Measurements from ENCODE around the gene LRP1B. TPM values are rescaled to one million over a fixed set of nuclear protein-coding genes. Genes with fewer than 3 reads are reported as not detected.

The LRP1B gene
- total and polyA plus RNA-seq, 5 donors from 2014 or later = not detected

- ATAC-seq (ENCODE audit: low read depth in 2 of 2) = no peak
- Histone ChIP-seq H3K4me1 (ENCODE audit: control insufficient read depth, insufficient read depth, low read length, poor library complexity, severe bottlenecking) (no peaks in the 10 kb centered on the region), H3K27me3 (ENCODE audit: control insufficient read depth, insufficient read depth, low read length) (no peaks in the 10 kb centered on the region), H3K36me3 (ENCODE audit: control insufficient read depth, insufficient read depth, low read length) (no peaks in the 10 kb centered on the region), H3K9me3 (ENCODE audit: control insufficient read depth in 2 of 2, low read length in 2 of 2) (peaks cover 0 to 4% of the 10 kb centered on the region in 2 experiments), H3K4me3 (ENCODE audit: low read depth, low read length) (no peak overlapping the region), H3K27ac (ENCODE audit: insufficient read depth, low read length, poor library complexity, severe bottlenecking) (no peak overlapping the region)
- Mint-ChIP-seq H3K4me3 (no peak overlapping the region), H3K36me3 (no peaks in the 10 kb centered on the region), H3K27ac (no peak overlapping the region), H3K9me3 (peaks cover 0 to 12% (median 5%) of the 10 kb centered on the region in 7 donors), H3K27me3 (no peaks in the 10 kb centered on the region), H3K4me1 (no peaks in the 10 kb centered on the region)
- DNase-seq = no peak
These were observed 92.0 kb downstream of the LRP1B start for GRCh38 chr2:142038826-142039225.

- Mint-ChIP-seq H3K27ac (no peak overlapping the region), H3K4me1 (no peaks in the 10 kb centered on the region), H3K27me3 (no peaks in the 10 kb centered on the region), H3K36me3 (no peaks in the 10 kb centered on the region), H3K9me3 (peaks cover 2 to 13% (median 5%) of the 10 kb centered on the region in 7 donors), H3K4me3 (no peak overlapping the region)
- Histone ChIP-seq H3K4me1 (ENCODE audit: control insufficient read depth, insufficient read depth, low read length, poor library complexity, severe bottlenecking) (no peaks in the 10 kb centered on the region), H3K9me3 (ENCODE audit: control insufficient read depth in 2 of 2, low read length in 2 of 2) (peaks cover 0 to 4% of the 10 kb centered on the region in 2 experiments), H3K27me3 (ENCODE audit: control insufficient read depth, insufficient read depth, low read length) (no peaks in the 10 kb centered on the region), H3K27ac (ENCODE audit: insufficient read depth, low read length, poor library complexity, severe bottlenecking) (no peak overlapping the region), H3K4me3 (ENCODE audit: low read depth, low read length) (no peak overlapping the region), H3K36me3 (ENCODE audit: control insufficient read depth, insufficient read depth, low read length) (no peaks in the 10 kb centered on the region)
- ATAC-seq (ENCODE audit: low read depth in 2 of 2) = no peak
- no peak for DNase-seq
These were observed 93.1 kb downstream of the LRP1B start for GRCh38 chr2:142037744-142038143.

- Histone ChIP-seq H3K9me3 (ENCODE audit: control insufficient read depth in 2 of 2, low read length in 2 of 2) (peaks cover 0 to 4% of the 10 kb centered on the region in 2 experiments), H3K4me3 (ENCODE audit: low read depth, low read length) (no peak overlapping the region), H3K4me1 (ENCODE audit: control insufficient read depth, insufficient read depth, low read length, poor library complexity, severe bottlenecking) (no peaks in the 10 kb centered on the region), H3K36me3 (ENCODE audit: control insufficient read depth, insufficient read depth, low read length) (no peaks in the 10 kb centered on the region), H3K27me3 (ENCODE audit: control insufficient read depth, insufficient read depth, low read length) (no peaks in the 10 kb centered on the region), H3K27ac (ENCODE audit: insufficient read depth, low read length, poor library complexity, severe bottlenecking) (no peak overlapping the region)
- Mint-ChIP-seq H3K27ac (no peak overlapping the region), H3K4me3 (no peak overlapping the region), H3K36me3 (no peaks in the 10 kb centered on the region), H3K9me3 (peaks cover 3 to 15% (median 5%) of the 10 kb centered on the region in 7 donors), H3K4me1 (no peaks in the 10 kb centered on the region), H3K27me3 (no peaks in the 10 kb centered on the region)
- ATAC-seq (ENCODE audit: low read depth in 2 of 2) = no peak
- no peak for DNase-seq
These were observed 93.8 kb downstream of the LRP1B start for GRCh38 chr2:142037066-142037465.

- ATAC-seq (ENCODE audit: low read depth in 2 of 2) (no peak), DNase-seq (no peak)
- Histone ChIP-seq H3K4me3 (ENCODE audit: low read depth, low read length) (no peak overlapping the region), H3K4me1 (ENCODE audit: control insufficient read depth, insufficient read depth, low read length, poor library complexity, severe bottlenecking) (no peaks in the 10 kb centered on the region), H3K9me3 (ENCODE audit: control insufficient read depth in 2 of 2, low read length in 2 of 2) (peaks cover 2 to 4% of the 10 kb centered on the region in 2 experiments), H3K27me3 (ENCODE audit: control insufficient read depth, insufficient read depth, low read length) (no peaks in the 10 kb centered on the region), H3K27ac (ENCODE audit: insufficient read depth, low read length, poor library complexity, severe bottlenecking) (no peak overlapping the region), H3K36me3 (ENCODE audit: control insufficient read depth, insufficient read depth, low read length) (no peaks in the 10 kb centered on the region)
- Mint-ChIP-seq H3K4me3 (no peak overlapping the region), H3K9me3 (peaks cover 2 to 15% (median 11%) of the 10 kb centered on the region in 7 donors), H3K4me1 (no peaks in the 10 kb centered on the region), H3K27ac (no peak overlapping the region), H3K36me3 (no peaks in the 10 kb centered on the region), H3K27me3 (no peaks in the 10 kb centered on the region)
These were observed 97.4 kb downstream of the LRP1B start for GRCh38 chr2:142033393-142033792.

- H3K27me3 ChIP-seq (ENCODE audit: control insufficient read depth, insufficient read depth, low read length) = no peaks in the 10 kb centered on the region
- H3K27ac ChIP-seq (ENCODE audit: insufficient read depth, low read length, poor library complexity, severe bottlenecking) = no peak overlapping the region
- Mint-ChIP-seq H3K36me3 (no peaks in the 10 kb centered on the region), H3K9me3 (peaks cover 2 to 17% (median 9%) of the 10 kb centered on the region in 7 donors), H3K4me3 (no peak overlapping the region), H3K27me3 (no peaks in the 10 kb centered on the region), H3K4me1 (no peaks in the 10 kb centered on the region), H3K27ac (no peak overlapping the region)
- no peaks in the 10 kb centered on the region for H3K4me1 ChIP-seq (ENCODE audit: control insufficient read depth, insufficient read depth, low read length, poor library complexity, severe bottlenecking)
- H3K36me3 ChIP-seq (ENCODE audit: control insufficient read depth, insufficient read depth, low read length) = no peaks in the 10 kb centered on the region
- ATAC-seq (ENCODE audit: low read depth in 2 of 2) = no peak
- H3K9me3 ChIP-seq (ENCODE audit: control insufficient read depth in 2 of 2, low read length in 2 of 2) = peaks cover 2 to 4% of the 10 kb centered on the region in 2 experiments
- no peak overlapping the region for H3K4me3 ChIP-seq (ENCODE audit: low read depth, low read length)
- no peak for DNase-seq
These were observed 99.2 kb downstream of the LRP1B start for GRCh38 chr2:142031656-142032055.

GRCh38 chr2:142030735-142031134, 100.1 kb downstream of the LRP1B start:
- Mint-ChIP-seq H3K36me3 (no peaks in the 10 kb centered on the region), H3K27ac (no peak overlapping the region), H3K9me3 (peaks cover 0 to 17% (median 6%) of the 10 kb centered on the region in 7 donors), H3K27me3 (no peaks in the 10 kb centered on the region), H3K4me3 (no peak overlapping the region), H3K4me1 (no peaks in the 10 kb centered on the region)
- DNase-seq = no peak
- peaks cover 2% of the 10 kb centered on the region in 2 experiments for H3K9me3 ChIP-seq (ENCODE audit: control insufficient read depth in 2 of 2, low read length in 2 of 2)
- H3K4me3 ChIP-seq (ENCODE audit: low read depth, low read length) = no peak overlapping the region
- H3K27ac ChIP-seq (ENCODE audit: insufficient read depth, low read length, poor library complexity, severe bottlenecking) = no peak overlapping the region
- no peaks in the 10 kb centered on the region for H3K36me3 ChIP-seq (ENCODE audit: control insufficient read depth, insufficient read depth, low read length)
- no peaks in the 10 kb centered on the region for H3K4me1 ChIP-seq (ENCODE audit: control insufficient read depth, insufficient read depth, low read length, poor library complexity, severe bottlenecking)
- ATAC-seq (ENCODE audit: low read depth in 2 of 2) = no peak
- H3K27me3 ChIP-seq (ENCODE audit: control insufficient read depth, insufficient read depth, low read length) = no peaks in the 10 kb centered on the region

GRCh38 chr2:142029974-142030373, 100.8 kb downstream of the LRP1B start:
- peaks cover 0 to 2% of the 10 kb centered on the region in 2 experiments for H3K9me3 ChIP-seq (ENCODE audit: control insufficient read depth in 2 of 2, low read length in 2 of 2)
- no peak overlapping the region for H3K27ac ChIP-seq (ENCODE audit: insufficient read depth, low read length, poor library complexity, severe bottlenecking)
- ATAC-seq (ENCODE audit: low read depth in 2 of 2) = no peak
- DNase-seq = no peak
- H3K36me3 Mint-ChIP-seq = no peaks in the 10 kb centered on the region
- no peaks in the 10 kb centered on the region for H3K27me3 Mint-ChIP-seq
- H3K4me1 ChIP-seq (ENCODE audit: control insufficient read depth, insufficient read depth, low read length, poor library complexity, severe bottlenecking) = no peaks in the 10 kb centered on the region
- H3K4me3 Mint-ChIP-seq = no peak overlapping the region
- no peaks in the 10 kb centered on the region for H3K36me3 ChIP-seq (ENCODE audit: control insufficient read depth, insufficient read depth, low read length)
- no peaks in the 10 kb centered on the region for H3K27me3 ChIP-seq (ENCODE audit: control insufficient read depth, insufficient read depth, low read length)
- H3K9me3 Mint-ChIP-seq = peaks cover 0 to 17% (median 6%) of the 10 kb centered on the region in 7 donors
- H3K4me1 Mint-ChIP-seq = no peaks in the 10 kb centered on the region
- H3K4me3 ChIP-seq (ENCODE audit: low read depth, low read length) = no peak overlapping the region
- peak overlapping the region in 1 of 3 donors; percentile 52 for H3K27ac Mint-ChIP-seq

- no peak for ATAC-seq (ENCODE audit: low read depth in 2 of 2)
- Histone ChIP-seq H3K4me3 (ENCODE audit: low read depth, low read length) (no peak overlapping the region), H3K27me3 (ENCODE audit: control insufficient read depth, insufficient read depth, low read length) (no peaks in the 10 kb centered on the region), H3K27ac (ENCODE audit: insufficient read depth, low read length, poor library complexity, severe bottlenecking) (no peak overlapping the region), H3K4me1 (ENCODE audit: control insufficient read depth, insufficient read depth, low read length, poor library complexity, severe bottlenecking) (no peaks in the 10 kb centered on the region), H3K36me3 (ENCODE audit: control insufficient read depth, insufficient read depth, low read length) (no peaks in the 10 kb centered on the region), H3K9me3 (ENCODE audit: control insufficient read depth in 2 of 2, low read length in 2 of 2) (peaks cover 0 to 2% of the 10 kb centered on the region in 2 experiments)
- no peaks in the 10 kb centered on the region for H3K4me1 Mint-ChIP-seq
- H3K27ac Mint-ChIP-seq = no peak overlapping the region
- DNase-seq = no peak
- no peak overlapping the region for H3K4me3 Mint-ChIP-seq
- peaks cover 0 to 10% (median 2%) of the 10 kb centered on the region in 7 donors for H3K9me3 Mint-ChIP-seq
- no peaks in the 10 kb centered on the region for H3K27me3 Mint-ChIP-seq
- H3K36me3 Mint-ChIP-seq = no peaks in the 10 kb centered on the region
These were observed 105.4 kb downstream of the LRP1B start for GRCh38 chr2:142025394-142025793.

Data from CD4-positive, CD25-positive, alpha-beta regulatory T cell (primary cell).